ENCODE measurements around the gene MCMBP.
"Not testable (repeated sequence)": the region's sequence is repeated elsewhere in the genome, so short reads cannot be mapped to it uniquely, and the experiment has no call there.

The MCMBP gene

DNA sequence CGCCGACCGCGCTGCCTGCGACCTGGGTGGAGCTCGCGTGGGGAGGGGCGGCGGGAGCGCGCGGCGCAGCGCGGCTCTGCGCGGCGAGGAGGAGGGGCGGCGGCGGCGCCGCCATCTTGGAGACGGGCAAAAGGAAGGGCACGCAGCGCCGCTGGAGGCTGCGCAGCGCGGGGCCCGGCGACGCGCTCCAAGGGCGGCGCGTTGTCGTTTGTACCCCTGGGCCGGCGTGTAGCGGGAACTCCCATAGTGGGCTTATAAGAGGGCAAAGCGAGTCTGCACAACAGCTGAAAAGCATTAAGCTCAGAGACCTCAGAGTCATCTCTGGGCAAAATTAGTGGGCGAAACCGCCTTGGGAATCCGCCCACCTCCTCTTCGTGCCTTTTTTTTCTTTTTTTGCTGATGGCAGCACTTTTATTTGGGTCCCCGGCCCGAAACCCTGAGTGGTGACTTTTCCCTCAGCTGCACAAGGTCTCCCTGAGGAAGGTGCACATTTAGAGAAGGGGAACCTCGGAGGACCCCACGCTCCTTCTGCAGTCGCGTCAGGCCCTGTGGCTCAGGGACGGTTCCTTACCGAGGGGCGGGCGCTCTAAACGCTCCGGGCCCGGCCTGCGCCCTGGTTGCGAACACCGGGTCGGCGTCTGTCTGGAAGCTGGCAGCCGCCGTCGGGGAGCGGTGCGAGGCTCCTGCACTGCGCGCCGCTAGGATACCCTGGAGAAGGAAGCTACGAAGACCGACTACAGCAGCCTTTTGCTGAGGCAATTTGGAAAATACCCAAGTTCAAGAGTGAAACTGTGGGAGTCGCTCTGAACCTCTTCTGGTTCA is 428 bp upstream of the MCMBP start:
- DNase-seq: peak; percentile 7

DNA sequence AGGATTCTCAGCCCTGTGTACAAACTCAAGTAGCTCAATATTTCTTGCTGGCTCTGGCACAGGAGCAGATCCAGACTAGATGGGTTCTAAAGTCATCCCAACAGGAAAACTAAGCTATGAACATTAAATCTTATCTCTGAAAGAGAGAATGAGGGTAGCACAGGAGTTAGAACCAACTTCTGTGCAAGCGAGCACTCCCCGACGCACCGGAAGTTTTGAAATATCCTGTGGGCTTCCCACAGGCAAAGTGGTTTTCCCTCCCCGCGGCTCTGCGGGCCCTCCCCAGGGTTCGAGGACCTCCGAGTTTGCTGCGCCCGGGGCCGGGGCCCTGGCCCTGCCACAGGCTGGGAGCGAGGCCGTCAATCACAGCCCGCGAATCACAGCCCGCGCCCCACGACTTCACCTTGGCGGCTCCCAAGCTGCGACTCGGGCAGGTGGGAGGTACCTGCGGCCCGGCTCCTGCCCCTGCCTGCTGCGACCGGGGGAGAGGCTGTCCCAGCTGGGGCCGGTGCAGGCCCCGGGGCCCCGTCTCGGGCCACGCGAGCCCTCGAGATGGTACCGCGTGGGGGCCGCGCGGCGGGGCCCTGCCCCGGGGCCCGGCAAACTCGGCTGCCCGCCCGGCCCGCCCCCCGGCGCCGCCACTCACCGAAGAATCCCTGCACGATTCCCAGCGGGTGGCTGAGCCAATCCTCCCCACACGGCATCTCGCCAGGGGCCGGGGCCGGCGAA is 598 bp downstream of the MCMBP start:
- no peak for DNase-seq

DNA sequence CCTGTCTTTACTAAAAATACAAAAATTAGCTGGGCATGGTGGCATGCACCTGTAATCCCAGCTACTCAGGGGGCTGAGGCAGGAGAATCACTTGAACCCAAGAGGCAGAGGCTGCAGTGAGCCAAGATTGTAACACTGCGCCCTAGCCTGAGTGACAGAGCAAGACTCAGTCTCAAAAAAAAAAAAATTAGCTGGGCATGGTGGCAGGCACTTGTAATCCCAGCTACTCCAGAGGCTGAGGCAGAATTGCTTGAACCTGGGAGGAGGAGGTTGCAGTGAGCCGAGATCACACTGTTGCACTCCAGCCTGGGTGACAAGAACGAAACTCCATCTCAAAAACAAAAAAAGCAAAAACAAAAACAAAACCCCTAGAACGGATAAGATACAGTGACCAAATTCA is 3.2 kb downstream of the MCMBP start:
- DNase-seq: not testable (repeated sequence)

DNA sequence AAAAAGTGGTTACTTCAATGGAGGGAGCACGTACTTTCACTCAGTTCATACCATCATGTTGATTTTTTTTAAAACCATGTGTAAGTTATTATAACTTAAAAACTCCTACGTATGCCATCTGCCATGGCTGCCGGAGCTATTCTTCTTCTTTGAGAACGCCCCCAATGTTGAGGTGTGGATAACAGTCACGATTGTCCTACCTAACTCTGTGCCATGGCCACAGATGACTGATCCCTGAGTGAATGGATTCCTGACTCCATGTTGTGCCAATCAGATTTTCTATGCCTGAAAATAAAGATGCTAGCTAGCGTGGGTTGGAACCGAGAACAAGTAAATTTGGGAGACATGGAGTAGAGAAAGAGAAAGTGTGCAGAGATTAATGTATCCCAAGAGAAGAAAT is 5.3 kb downstream of the MCMBP start:
- DNase-seq: no peak

DNA sequence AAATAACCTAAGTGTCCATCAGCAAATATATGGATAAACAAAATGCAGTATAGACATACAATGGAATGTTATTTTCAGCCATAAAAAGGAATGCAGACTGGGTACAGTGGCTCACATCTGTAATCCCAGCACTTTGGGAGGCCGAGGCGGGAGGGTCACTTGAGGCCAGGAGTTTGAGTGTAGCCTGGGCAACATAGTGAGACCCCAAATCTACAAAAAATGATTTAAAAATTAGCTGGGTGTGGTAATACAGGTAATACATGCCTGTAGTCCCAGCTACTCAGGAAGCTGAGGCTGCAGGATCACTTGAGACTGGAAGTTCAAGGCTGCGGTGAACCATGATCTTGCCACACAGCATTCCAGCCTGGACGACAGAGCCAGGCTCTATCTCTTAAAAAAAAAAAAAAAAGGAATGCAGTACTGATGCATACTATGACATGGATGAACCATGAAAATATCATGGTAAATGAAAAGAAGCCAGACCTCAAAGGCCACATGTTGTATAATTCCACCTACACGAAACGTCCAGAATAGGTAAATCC is 6.9 kb downstream of the MCMBP start:
- DNase-seq: no peak

DNA sequence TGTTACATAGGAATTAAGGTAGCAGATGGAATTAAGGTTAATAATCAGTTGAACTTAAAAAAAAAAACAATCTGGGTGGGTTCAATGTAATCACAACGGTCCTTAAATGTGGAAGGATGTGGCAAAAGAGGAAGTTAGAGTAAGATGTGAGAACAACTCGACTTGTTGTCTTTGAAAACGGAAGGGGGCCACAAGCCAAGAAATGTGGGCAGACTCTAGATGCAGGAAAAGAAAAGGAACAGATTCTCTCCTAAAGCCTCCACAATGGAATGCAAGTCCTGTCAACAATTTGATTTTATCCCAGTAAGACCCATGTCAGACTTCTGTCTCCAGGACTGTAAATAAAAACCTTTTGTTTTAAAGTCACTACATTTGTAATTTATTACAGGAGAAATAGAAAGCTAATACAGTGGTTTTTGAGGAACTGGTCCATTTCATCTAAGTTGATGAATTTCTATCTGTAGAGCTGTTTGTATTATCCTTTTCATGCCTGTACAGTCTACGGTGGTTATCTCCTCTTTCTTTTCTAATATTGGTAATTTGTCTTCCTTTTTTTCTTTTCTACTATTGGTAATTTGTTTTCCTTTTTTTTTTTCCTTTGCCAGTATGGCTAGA is 8.6 kb downstream of the MCMBP start:
- no peak for DNase-seq

DNA sequence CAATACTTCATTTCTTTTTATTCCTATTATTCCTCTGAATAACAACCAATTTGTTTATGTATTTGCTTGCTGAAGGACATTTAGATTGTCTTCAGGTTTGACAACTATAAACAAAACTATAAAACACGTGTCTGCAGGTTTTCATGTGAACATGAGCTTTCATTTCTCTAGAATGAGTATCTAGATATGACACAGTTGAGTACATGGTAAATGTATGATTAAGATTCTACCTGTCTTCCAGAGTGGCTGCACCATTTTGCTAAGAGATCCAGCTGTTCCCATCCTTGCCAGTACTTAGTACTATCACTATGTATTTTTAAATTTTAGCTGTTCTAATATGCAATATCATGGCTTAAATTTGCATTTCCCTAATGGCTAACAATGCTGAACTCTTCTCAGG is 10.1 kb downstream of the MCMBP start:
- DNase-seq: no peak

DNA sequence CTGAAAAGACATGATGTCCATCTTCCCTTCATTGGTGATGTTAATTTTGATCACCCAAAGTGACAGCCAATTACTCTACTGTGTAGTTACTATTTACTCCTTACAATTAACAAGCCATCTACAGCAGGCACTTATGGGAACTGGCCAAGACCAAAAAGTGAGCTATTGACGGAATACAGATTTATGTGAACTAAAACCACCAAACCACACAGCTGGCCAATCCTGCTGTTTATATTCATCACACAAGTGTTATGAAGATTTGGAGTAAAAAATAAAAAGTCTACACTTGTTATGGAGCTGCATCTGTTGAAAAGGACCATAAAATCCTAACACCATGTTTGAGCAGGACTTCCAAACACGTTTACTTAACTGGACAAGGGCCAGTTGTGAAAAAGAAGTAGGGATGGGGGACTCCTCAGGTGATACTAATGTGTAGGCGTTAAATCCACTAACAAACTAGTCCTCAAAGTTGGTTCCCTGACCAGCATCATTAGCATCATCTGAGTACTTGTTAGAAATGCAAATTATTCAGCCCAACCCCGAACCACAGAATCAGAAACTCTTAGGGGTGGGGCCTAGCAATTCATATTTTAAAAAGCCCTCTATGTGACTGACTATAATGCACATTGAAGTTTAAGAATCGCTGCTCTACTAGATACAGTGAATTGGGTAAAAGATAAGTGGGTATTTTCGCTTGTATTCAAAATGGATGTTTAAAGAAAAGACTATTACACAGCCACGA is 11.6 kb downstream of the MCMBP start:
- DNase-seq: no peak

DNA sequence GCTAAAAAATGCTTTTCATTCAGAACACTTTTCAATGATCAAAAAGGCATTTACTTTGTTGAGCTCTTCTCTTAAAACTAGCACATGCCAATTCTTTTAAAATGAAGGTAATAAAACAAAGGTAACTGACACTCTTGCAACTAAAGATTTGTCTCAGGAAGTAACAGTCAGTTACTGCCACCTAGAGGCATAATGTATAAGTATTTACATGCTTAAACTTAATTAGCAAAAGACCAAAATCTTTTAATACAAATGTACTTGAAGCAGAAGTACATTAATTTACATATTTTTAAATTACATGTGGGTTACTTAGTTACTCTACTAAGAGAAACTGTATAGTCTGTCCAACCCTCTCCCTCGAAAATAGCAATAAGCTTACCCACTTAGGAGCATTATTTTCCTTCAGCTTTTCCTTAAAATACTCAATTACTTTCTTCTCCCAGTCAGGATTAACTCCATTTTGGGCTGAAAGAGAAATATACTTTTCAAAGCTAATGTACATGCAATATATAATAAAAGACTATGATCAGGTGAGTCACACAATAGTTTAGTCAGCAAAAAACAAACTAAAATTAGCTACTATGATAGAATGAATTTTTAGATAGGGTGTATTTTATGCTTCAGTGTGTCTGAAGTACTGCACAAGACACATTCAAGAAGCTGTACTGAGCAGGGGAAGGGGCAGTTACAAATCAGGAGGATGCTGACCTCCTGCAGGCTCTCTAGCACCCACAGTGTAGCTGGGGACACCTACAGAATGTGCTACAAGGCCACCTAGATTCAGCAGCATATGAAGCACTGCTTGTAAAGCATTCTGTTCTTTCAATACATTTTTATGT is 13.0 kb downstream of the MCMBP start:
- no peak for DNase-seq

DNA sequence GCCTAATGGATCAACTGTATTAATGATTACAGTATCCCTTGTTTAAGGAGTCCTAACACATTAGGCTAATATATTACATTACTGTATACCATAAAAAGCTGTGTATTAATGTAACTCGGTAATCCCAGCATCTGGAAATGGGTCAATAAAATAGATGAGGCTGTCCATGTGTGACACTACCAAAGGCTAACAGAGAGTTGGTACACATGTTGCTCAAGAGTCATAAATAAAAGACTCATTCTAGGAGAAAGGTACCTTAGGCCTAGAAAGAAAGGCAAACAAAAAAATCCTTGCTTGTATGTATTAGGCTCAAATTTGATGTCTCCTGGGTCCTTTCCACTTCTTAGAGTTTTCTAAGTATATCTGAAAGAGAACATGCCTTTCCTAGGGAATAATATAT is 14.6 kb downstream of the MCMBP start:
- no peak for DNase-seq

DNA sequence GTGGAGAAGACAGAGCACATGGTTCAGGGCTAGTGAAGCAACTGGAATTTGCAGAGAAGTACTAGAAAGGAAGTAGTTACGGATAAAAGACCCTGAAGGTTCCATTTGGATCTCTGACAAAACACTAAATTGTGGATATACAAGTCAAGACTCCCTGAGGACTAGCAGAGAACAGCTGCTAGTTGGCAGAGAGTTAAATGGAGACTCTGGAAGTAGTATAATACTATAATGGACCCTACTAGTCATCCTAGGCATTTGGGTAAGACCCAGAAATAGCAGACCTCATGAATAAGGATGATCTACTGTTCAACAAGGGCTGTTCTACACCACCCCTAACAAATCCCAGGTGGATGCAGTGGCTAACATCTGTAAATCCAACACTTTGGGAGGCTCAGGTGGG is 19.1 kb downstream of the MCMBP start:
- DNase-seq: no peak

DNA sequence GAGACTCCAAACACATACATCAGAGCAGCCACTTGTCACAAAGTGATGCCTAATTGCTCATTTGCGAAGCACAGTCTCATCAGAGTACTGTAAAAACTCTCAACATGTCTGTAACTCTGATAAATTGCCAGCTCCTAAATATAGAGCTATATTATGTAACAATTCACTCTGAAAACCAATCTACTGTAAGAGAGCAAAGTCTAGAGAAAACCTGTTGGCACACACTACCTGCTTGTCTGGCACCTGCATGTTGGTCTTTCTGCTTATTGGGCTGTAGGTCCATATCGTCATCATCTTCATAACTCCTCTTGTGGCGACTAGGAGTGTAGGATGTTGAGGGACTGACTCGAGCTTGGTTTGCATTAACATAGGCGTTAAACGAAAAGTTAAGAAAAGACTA is 19.8 kb downstream of the MCMBP start:
- no peak for DNase-seq

DNA sequence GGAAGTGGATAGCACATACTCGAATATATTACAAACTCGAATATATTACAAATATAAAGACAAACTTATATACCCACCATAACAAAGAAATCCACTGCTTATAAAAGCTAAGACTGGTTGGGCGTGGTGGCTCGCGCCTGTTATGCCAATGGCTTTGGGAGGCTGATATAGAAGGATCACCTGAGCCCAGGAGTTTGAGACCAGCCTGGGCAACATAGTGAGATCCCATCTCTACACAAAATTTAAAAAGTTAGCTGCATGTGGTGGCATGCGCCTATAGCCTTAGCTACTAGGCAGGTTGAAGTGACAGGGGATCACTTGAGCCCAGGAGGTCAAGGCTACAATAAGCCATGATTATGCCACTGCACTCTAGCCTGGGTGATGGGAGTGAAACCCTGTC is 20.4 kb downstream of the MCMBP start:
- no peak for DNase-seq

DNA sequence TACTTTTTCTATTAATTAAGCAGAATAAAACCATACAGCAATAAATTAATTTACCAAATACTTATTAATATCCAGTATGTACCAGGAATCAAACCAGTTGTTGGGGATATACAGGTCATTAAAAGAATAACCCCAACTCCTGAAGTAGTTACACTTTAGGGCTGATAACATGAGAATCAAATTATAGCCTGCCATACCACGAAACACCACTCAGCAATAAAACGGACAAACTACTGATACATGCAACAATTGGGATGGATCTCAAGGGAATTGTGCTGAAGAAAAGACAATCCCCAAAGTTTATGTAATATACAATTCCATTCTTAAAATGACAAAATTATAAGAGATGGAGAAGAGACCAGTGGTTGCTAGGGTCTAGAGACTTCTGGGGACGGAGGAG is 22.7 kb downstream of the MCMBP start:
- DNase-seq: no peak

DNA sequence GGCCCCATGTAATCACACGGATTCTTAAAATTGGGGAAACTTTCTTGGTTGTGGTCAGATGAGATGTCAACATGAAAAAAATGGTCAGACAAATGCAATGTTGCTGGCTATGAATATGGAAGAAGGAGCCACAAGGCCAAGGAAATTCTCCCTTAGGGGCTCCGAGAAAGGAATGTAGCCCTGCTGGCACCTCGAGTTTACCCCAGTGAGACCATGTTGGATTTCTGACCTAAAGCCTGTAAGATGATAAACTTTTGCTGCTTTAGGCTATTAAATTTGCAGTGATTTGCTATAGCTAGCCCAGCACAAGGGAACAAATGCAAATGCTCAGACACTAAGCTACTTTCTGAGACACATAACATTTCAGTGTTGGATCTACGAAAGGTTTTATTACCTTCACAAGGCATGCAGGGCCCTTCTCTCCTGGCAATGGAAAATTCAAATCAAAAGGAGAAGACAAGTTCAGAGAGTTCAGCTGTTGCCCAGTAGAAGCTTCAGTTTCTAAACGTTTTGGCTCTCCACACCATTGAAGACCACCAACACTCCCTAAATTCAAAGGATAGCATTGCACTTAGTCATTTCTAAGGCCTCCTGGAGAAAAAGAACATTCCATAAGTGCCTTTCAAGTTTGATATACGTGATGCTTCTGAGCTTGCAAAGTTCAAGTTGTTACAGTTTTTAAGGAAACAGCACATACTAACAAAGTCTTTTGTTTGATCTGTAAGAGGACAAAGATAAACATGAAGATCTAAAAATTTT is 23.4 kb downstream of the MCMBP start:
- no peak for DNase-seq

DNA sequence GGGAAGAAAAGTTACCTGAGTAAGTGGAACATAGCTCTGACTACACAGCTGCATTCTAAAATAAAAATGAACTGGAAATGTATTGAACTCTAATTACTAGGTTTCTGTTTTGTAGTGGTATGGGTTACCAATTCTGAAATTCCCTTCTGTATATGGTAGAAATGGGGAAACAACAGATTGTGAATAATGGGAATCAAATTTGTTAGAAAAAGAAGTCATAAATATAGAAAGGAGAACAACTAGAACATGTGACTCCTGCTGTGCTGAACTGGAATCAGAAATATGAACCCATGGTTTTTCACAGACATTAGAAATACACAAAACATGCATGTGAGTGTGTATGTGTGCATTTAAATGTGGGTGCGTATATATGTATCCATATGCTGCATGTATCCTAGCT is 27.0 kb downstream of the MCMBP start:
- DNase-seq: no peak

DNA sequence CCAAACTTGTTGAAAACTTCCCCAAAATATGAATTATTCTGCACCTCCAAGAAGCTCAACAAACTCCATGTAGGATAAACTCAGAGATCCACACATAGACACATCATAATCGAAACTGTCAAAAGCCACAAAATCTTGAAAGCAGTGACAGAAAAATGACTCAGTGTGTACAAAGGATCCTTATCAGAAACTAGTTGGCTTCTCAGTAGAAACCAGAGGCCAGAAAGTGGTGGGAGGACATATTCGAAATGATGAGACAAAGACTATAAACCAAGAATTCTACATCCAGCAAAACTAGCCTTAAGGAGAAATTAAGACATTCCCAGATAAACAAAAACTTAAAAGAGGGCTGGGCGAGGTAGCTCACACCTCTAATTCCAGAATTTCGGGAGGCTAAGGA is 38.5 kb downstream of the MCMBP start:
- DNase-seq: no peak

DNA sequence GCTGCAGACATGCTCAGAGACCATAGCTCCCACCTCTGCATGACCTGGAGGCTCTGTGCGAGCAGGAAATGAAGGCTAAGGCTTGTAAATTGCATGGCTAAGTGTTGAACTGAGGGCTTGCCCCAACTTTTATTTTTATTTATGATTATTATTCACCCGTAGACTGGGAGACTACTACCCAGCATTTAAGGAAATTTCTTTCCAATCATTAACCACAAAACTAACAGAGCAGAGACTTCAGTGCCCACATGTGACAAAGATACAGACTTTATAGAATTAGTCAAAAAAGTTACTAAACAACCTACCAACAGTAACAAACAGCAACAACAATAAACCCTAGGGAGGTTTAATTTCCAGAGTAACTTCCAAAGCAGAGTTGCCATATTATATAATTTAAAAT is 39.7 kb downstream of the MCMBP start:
- DNase-seq: no peak

DNA sequence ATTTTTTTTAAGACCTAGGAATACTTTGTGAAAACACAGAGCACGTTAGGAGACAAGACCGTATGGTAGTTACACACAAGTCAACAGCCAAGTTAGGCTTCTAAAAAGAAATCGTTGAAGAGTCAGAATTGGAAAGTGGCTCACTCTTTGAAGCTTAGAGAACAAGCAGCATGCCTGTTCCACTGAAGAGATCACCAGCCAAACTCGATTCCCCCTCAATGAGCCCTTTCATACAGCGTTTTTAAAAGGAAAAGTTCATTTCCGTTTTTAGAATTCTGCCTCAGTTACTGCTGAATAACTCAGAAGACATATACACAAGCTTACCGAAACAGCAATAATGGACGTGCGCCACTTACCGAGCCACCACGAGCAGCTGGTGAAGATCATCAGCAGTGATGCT is 41.0 kb downstream of the MCMBP start:
- no peak for DNase-seq

DNA sequence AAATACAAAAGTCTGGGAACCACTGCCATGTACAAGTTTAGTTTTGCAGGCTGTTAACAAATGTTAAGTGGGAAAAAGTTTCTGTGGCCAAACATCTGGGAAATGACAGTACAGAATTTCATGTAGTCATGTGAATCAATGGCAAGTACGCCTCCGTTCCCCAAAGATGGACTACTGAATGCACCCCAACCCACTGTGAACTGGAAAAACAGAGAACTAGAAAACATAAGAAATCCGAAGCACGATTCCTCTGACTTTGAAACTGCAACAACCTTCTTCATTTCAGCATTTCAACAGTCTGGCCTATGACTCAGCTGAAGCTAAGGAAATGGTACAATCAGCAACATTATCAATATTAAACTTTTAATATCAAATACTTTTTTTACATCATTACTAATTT is 41.8 kb downstream of the MCMBP start:
- DNase-seq: no peak

DNA sequence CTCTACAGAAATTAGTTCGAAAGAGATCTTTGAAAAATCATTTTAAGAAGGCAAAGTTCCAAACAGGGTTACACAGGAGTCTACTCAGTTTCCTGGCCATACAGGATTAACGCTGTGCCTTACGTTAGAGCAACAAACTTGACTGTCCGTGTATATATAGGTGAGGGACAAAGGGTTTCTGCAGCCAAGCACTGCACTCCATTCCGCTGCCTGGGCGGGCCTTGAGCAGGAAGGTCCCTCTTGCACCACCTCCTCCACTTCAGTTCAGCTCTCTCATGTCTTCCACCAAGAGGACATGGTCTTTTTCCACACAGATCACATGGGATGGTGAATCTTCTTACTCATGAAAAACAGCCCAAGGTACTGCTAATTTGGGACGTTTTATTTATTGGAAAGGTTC is 43.2 kb downstream of the MCMBP start:
- DNase-seq: no peak

Data from NCI-H1694 (cell line).